NOMO-1 (cell line): Measurements from ENCODE around the gene KHDC4.

Source experiments
- DNase-seq, 2 experiments: peaks; one replicate each; lab custom pipeline; 2025; ENCODE audit not compliant: unreplicated experiment in 2 of 2; lab: John Stamatoyannopoulos, UW

KHDC4 gene

GRCh38 chr1:155877945-155878344, 56.3 kb downstream of the KHDC4 start:
- no peak for DNase-seq

- DNase-seq: no peak
These were observed 60.4 kb downstream of the KHDC4 start for GRCh38 chr1:155873860-155874259.

GRCh38 chr1:155872527-155872926, 61.7 kb downstream of the KHDC4 start:
- no peak for DNase-seq

- DNase-seq: no peak
These were observed 62.8 kb downstream of the KHDC4 start for GRCh38 chr1:155871390-155871789.

GRCh38 chr1:155867766-155868165, 66.4 kb downstream of the KHDC4 start:
- no peak for DNase-seq

- no peak for DNase-seq
These were observed 69.8 kb downstream of the KHDC4 start for GRCh38 chr1:155864393-155864792.
